Pons (tissue), 1 donor: Measurements from ENCODE around the gene ZXDC.

ENCODE experiments used
- DNase-seq: peaks from one replicate; pipeline ENCODE4 v3.0.0-alpha.2; 2016; ENCODE audit warnings: low spot score

Gene ZXDC

DNA sequence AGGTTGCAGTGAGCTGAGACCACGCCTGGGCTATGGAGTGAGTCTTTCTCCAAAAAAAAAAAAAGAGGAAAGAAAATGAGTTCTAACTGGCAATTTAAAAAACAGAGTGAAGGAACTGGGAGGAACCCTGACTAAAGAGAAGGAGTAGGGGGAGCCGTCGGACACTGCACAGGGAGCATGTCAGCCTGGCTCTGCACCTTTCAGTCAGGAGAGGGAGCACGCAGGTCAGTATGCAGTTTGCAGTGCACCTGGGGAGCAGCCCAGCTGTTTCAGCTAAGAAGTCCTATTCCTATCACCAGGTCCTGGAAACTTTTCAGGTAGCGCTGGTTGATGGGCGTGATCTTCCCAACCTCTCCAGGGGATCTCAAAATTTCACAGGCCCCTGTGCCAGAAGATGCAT lies 14.9 kb upstream of the ZXDC start:
- no peak for DNase-seq

DNA sequence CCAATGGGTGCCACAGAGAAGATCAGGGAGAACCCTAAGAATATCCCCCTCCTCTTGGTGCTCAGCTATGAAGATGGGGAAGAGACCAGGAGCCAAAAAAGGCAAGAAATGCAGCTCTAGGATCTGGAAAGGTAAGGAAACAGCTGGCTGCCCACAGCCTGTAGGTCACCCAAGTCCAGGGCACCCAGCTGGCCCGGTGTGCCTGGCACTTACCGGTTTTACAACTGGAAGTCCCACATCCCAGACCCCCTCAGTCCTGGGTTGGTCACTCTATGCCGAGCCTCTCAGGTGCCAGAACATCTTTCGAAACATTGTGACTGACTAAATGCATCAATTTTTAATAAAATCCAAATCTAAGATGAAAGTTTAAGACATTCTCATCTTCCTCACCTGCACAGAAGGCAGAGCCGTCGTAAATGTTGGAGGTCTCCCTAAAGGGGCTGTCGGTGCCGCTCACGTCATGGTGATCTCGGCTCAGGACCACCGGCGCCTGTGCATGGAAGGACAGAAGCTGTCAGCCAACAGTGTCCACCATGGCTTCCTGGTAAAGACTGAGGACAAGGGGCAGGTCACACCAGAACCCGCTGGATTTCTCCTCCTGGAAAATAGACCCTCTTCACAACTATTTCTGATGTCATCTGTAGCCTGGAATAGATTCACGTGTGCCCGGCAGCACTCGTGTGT lies 13.3 kb upstream of the ZXDC start:
- no peak for DNase-seq

DNA sequence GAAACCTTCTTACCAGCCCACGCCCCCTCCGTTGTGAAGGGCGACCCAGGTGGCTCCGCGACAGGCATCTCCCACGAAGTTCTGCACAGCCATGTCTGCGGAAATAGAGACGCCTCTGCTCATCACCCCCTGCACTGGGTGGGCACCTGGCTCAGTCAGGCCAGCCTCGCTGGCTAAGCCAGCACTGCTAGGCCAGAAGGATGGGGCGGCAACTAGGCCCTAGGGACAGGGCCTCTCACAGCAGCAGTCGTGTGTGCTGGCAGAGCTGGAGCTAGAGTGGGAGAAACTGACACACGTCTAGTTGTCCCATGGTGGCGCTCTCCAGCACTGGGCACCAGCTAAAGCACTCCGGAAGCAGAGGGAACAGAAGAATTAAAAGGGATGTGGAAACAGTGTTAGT lies 12.5 kb upstream of the ZXDC start:
- no peak for DNase-seq

DNA sequence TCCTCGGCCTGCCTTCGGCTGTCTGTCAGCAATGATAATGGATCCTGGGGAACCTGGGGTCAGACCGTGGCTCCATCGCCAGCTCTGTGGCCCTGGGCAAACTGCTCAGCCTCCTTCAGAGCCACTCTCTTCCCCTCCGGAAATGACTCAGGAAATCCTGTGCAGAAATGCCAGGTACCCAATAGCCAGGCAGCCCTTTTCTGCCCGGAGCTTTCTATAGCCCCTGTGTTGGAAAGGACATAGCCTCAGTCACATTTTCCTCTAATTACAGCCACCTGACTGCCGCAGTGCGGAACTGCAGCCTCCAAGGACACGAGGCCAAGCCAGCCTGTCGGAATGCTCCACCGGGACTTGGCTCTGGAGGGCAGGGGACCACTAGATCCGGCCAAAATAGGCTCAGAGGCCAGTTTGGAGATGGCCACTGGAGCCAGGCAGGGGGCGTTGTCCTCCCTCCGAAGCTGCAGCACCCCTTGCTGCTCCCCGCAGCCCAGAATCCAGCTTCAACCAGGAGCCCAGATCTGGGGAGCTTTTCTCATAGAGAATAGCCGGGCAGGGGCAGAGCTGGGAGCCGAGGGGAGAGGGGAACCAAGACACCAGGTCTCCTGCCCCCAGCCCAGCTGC lies 11.6 kb upstream of the ZXDC start:
- no peak for DNase-seq

DNA sequence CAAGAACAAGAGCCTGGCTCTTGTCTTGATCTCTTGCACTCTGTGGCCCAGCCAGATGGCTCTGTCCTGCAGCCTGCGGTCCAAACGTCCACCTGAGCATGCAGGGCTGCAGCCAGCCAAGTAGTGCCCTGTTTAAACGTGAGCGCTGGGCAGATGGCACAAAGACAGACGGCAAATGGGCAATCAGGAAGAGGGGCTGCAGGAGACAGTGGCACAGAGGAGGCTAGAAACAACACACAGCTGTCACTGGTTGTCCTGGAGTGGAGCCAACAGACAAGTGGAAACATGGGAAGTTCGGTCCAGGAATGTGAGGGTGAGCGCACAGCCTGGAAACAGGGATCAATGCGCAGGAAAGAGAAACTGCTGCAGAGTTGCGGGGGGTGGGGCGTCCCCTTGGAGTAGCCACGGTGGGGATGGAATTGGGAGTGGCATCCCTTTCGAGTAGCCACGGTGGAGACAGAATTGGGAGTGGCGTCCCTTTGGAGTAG lies 10.7 kb upstream of the ZXDC start:
- DNase-seq = no peak

DNA sequence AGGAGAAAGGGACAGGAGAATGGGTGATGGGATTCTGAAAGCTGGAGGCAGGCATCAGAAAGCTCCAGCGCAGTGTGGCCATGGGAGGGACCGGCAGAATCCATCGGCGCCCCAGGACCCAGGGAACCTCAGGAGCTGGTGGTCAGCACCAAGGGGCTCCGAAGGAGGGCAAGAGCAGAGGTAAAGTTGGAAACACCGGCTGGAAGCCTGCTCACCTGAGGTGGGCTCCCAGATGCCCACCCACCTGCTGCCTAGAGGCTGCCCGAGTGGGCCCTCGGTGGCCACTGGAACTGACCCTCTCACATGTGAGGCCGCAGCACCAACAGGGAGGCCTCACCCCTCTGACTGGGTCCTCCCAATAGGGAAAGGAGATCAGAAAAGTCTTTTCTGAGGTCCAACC lies 10.3 kb upstream of the ZXDC start:
- no peak for DNase-seq

DNA sequence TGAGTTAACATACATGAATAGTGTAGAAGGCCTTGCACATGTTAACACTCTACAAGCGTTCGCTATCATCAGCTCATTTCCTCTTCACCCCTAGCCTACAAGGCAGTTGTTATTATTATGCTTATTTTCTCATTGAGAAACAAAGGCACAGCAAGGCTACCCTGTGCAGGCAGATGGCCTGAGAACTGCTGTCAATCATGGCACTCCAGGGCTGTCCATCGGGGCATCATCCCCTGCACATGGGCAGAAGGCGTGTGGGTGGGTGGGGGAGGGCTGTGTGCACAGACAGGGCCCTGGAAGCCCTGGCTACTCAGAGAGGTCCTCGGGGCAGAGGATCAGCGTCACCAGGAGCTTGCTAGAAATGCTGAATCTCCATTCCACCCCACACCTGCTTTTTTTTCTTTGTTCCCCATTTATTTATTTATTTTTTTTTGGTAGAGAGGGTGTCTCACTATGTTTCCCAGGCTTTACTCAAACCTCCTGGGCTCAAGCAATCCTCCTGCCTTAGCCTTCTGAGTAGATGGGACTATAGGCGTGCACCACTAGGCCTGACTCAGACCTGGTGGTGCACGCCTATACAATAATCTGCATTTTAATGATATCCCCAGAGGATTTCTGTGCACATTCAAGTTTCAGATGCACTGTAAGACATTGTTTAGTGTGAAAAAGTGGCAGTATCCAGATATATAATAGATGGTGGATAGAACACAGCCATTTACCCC lies 9.6 kb upstream of the ZXDC start:
- no peak for DNase-seq

DNA sequence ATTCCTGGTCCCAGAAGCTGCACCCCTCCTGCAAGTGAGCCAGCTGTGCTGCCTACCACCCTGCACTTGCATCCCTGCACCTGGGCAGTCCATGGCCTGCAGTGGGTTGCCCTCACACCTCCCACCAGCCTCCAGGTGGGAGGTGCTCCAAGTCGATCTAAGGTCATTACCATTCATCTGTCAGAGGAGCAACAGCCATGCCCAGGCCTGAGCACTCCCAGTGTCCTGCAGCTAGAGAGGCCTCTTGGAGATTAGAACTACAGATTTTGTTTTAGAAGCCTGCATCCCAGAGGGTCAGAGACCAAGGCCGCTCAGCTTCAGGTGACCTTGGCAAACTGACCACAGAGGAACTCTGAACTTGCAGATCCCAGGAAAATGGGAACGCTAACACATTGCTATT lies 9.0 kb upstream of the ZXDC start:
- DNase-seq = no peak

DNA sequence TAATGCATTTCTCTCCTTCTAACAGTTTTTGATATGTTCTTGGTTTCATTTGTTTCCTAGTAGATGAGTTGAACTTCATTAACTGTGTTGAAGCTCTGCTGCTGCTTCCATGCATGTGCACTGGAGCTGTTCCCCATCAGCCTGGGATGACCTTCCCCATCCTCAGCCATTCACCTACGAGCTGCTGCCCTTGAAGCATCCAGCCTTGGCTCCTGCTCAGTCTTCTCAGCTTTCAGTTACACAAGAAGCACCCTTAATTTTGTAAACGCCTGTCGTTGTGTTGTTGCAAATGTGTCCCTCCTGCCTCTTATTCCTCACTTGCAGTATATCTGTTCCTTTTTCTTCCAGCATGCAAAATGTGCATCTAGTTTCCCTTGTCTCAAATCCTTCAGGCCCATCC lies 8.5 kb upstream of the ZXDC start:
- DNase-seq = no peak

DNA sequence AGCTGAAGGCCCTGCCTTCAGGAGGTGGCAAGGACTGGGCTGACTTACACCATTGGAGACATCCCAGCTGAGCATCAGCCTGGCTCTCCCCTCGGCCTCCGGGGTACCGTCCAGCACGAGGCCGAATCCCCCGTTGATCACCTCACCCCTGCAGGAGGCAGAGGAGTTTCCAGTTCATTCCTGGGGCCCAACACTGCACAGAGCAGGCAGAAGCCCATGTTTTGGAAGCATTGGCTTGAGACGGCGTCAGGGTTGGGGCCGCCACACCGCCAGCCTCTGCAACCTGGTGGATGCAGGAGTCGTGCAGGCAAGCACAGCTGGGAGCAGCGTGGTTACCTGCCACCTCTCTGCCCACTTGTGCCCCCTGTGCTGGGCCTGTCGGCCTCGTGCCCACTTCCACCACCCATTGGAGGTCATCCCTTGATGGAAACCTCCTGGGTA lies 7.7 kb upstream of the ZXDC start:
- DNase-seq = no peak

DNA sequence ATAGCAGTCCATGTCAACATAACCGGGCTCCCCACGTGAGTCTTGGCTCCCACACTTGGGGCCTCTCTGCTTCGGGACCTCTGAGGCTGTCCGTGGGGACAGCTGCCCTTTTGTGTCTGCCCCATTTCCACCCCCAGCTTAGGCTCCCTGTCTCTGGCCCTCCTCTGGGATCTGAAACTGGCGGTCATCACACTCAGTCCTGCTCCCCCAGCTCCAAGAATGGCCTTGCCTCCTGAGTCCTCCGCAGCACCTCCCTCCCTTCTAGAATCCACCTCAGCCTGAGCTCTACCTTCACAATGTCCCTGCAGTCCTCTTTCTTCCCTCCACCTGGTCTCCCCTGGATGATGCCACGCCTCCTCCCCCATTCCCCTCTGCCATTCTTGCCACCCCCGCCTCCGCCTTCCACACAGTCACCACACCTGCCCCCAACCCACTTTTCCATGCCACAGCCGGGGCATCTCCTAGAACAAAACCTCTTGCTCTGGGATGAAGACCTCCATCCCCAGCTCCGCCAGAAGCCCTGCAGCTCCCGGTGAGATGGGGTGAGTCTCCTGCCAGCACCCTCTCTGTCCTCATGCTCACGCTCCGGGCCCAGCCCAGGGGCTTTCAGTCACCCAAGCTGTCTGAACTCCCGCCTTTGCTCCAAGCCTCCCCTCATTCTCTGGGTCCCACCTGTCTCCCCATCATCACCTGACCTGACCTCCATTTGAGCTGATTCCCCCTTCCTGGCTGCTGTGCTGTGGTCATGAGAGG lies 7.0 kb upstream of the ZXDC start:
- DNase-seq = no peak

DNA sequence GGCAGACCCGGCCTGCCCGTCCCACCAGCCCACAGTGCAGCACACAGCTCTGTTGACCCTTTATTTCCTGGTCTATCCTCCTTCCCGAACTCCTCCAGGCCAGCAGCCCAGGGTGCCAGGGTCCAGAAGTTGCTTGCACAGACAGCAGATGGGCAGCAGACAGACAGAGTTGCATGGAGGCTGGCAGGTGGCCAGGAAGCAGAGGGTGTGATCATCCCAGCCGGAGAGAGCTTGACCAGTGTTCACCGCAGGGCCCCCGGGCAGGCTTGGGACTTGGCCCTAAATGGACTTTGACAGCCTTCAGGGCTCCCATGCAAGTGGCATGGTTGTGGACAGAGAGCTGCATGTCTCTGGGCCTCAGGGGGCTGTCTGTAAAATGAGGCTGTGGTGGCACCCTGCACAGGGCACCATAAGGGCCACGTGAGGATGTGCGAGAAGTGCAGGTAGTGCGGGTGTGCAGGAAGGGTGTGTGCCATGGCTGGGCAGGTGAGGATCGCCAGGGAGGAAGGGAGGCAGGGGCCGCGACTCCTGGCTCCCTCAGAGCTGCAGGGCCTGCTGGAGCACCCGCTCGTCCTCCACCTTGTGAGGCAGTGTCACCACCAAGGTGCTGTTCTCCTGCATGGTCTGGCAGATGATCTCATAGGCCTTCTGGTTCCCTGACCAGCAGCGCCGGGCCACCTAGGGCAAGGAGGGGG lies 6.3 kb upstream of the ZXDC start:
- DNase-seq = no peak

DNA sequence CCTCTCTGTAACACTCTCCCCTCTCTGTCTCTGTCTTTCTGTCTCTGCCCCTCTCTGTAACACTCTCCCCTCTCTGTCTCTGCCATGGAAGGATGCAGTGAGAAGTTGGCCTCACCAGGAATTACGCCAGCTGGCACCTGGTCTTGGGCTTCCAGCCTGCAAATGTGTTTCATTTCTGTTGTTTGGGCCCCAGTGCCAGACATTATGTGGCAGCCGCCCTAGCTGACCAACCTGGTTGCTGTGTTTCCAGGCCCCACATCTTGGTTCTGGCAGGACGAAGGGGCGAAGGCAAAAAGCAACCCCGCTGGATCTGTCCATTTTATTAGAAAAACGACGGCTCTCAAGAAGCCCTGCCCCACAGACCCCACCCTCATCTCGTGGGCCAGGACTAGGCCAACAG lies 5.2 kb upstream of the ZXDC start:
- no peak for DNase-seq

DNA sequence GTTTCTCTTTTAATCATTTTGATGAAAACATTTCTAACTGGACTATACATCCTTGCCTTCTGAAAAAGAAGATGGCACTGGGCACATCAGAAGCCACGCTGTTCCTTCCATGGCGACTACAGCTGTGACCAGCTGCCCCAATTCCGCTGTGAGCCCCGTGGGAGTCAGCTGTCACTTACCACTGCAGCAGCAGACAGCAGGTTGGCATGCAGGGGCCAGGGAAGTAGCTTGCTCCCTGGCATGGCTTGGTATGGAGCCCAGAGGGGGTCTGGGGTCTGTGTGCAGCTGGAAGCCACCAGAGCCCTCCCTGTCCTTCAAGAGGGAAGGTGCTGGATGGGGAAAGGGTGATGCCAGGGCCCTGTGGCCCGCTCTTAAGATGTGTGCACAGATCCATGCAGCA lies 4.5 kb upstream of the ZXDC start:
- DNase-seq = no peak

DNA sequence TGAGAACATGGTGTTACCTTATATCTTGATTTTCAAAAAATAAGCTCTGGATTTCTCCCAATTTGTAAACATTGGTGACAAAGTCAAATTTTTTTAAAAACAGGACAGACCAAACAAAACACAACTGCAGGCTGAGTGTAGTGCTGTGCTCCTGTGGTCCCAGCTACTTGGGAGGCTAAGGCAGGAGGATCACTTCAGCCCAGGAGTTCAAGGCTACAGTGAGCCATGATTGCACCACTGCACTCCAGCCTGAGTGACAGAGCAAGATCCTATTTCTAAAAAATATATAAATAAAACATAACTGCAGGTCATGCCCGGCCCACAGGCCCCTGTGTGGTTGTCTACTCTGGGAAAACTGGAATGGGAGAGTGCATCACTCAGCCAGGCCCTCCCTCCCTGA lies 4.0 kb upstream of the ZXDC start:
- no peak for DNase-seq

DNA sequence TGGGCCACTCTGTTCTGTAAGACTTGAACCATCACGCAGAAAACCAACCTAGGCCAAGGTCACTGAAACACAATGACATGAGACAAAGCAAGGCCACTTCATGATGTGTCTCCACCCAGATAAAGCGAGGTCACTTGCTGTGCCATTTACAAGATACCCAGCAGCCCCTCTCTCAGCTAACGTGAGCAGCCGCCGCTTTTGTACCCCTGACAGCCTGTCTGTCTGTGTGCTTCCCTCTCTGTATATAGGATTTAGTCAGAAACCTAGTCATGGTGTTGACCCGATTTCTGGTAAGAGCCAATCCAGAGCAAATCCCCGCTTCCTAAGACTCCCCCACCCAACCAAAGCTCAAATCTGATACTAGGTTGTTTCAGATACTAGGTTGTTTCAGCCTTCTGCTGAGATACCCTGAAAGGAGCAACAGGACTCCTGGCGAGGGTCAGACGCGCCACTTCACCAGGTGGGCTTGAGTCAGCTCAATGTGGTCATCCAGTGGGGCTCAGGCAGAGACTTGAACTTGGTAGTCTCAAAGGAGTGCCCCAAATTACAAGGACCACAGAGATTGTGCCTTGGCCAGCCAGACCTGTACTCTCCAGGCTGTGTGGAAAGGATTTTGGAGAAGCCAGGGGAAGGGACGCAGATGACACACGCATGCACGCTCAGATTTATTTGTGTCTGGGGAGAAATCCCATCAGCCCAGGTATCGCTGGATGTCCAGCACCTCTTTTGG lies 3.1 kb upstream of the ZXDC start:
- no peak for DNase-seq

DNA sequence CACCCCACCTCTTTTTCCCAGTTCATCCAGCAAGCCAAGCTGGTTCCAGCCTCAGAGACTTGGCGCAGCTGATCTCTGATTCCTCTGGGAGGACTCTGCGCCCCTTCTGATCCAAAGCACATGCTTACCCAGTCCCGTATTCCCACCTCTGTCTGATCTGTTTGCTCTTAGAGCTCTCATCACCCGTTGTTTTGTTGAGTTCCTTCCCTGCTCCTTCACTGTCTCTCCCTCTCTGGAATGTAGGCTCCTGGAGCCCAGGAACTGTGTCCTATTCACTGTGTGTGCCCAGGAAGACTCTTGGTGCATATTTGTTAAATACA lies 1.3 kb upstream of the ZXDC start:
- DNase-seq = no peak

DNA sequence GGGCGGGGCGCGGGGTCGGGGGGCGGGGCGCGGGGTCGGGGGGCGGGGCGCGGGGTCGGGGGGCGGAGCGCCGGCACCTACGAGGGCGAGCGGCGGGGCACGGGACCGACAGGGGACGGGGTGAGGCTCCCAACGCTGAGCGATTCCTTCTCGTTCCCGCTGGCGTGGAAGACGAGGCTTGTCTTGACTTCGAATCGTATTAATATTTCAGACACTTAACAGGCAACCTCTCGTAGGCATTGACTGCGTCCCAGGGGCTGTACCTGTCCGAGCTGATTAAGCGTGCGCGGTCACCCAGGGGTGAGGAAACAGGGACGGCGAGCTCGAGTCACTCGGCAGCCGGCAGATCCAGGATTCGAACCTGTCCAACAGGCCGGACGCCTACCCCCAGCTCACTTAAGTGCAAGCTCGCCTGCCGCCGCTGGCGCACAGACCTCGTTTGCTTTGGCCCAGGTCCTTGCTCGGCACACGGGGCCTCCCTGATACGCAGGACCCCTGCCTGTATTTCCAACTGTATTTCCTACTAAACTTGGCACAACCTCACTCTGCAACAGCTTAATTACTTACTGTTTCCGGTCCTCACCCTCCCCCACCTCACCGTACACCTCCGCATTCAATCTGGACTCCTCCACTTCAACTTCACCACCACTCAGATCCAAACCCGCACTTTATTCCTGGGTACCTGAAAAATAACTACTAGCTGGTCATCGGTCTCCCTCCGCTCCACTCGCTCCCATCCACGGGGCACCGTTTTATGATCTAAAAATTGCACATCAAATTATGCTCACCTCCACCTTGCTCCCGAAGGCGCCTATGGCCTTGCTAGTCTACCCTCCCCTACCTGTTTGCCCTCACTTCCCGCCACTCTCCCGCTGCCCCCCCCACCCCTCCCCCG lies 722 bp upstream of the ZXDC start:
- DNase-seq = peak; percentile 65

DNA sequence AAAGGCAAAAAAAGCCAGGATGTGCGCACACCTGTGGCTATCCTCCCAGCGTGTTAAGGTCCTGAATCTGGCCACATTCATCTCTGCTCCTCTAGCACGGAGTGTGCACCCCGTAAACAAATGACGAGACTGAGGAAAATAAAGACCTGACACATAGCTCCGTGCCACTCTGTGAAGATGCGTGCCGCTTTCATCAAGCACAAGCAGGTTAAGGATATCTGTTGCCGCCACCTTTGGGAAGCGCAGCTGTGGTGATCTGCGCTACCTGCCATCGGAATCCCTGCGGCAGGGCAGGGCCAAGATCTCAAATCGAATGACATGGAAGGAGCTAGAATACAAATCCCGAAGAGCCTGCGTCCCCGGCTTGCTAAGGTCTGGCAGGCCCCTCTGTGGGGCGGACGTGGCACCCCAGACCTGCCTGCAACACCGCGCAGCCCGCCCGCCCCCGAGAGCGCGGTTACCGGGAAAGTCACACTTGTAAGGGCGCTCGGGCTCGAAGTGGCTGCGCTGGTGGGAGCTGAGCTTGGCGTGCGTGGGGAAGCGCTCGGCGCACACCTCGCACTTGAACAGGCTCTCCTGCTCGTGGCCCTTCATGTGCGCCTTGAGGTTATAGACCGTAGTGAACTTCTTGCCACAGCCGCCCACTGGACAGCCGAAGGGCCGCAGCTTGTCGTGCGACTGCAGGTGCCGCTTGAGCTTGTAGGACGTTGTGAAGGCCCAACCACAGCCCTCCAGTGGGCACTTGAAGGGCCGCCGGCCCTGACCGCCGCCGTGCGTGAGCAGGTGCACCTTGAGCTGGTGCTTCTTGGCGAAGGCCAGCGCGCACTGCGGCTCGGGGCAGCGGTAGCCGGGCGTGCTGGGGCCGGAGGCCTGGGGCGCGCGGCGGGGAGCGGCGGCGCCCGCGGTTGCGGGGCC lies 936 bp downstream of the ZXDC start:
- no peak for DNase-seq
